ENCODE data around the gene TPK1.

GRCh38 chr7:144445590-144445989 is 390.3 kb downstream of the TPK1 start:
- TF ChIP-seq CTCF (IDR thresholded peaks at IDR 0.05), result no peak
- TF ChIP-seq POLR2A (IDR thresholded peaks at IDR 0.05), result no peak
- no peak for TF ChIP-seq EP300 (IDR thresholded peaks at IDR 0.05)
- no peak for TF ChIP-seq POLR2AphosphoS5 (IDR thresholded peaks at IDR 0.05)

Measured in gastroesophageal sphincter (tissue), 3 donors.